CD1c-positive myeloid dendritic cell (primary cell): ENCODE results near the gene SOX4.
A peak's percentile ranks its signal among the peaks of the same experiment; 100 is the strongest.

ENCODE experiments used
- DNase-seq: peaks from one replicate; pipeline ENCODE4 v3.0.0-alpha.2; 2016; ENCODE audit errors: extremely low spot score

Gene SOX4

DNA sequence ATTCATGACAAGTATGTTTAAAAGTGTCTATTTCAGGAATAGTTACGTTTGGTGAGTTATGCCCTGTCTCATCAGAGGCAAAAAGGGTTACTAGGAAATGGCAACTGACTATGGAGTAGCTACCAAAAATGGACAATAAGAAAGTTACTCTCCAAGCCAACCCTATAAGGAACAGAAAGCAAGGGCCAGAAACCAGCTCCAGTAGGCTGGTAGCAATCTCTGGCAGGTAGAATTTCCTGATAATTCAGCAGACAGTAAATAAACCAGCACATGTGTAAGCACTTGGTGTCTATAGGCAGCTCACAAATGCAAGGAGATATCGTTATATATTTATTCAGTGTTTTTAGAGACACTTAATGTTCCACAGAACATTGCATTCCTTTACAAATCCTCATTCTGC, 20.3 kb downstream of the SOX4 start:
- no peak for DNase-seq

DNA sequence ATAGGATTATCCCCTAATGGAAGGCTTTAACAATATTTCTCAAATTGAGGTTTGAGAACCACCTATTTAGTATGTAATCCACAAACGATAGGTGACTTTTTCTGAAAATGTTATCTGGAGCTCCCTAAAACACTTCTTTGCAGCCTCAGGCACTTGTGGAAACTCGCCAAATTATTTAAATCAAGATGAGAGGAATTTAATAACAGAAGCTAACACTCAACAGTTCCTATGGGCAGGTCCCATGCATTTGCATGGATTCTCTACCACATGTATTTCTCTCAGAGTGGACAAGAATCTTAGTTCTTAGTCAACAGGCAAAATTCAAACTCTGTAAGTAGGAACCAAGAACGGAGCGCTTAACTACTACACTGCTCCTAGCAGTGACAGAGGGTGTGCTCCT, 20.7 kb downstream of the SOX4 start:
- DNase-seq: no peak

DNA sequence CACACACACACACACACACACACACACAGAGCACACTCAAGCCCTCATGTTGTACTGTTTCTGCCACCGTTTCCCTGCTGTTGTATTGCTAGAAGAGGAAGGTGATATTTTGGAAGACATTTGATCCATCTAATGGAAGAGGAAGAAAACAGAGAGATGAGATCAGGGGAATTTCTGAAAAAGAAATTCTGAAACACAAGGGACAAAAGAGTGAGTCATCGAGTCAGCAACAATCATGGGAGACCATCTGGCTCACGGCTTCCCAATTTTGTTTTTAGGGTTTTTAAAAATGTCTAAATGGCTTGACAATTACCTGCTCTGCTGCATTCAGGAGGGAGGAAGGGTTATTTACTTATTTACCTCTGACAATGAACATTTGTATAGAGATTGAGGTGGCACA, 22.0 kb downstream of the SOX4 start:
- no peak for DNase-seq

DNA sequence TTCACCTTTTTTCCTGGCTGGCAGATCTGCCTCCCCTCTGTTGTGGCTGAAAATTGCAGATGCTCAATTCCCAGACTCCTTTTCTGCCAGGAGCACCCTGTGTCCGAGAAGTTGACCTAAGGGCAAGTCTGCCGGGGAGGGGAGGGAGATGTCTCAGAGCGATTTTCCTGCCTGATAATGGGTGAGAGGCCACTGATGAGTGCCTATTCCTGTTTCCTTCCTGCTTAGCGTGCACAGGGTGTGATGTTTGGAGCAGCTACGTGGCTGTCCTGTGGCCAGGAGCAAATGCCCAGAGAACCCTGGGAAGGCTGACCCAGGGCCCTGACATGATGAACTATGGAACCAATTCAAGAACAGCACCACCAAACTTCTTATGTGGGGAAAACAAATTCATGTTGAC, 22.5 kb downstream of the SOX4 start:
- DNase-seq: no peak

DNA sequence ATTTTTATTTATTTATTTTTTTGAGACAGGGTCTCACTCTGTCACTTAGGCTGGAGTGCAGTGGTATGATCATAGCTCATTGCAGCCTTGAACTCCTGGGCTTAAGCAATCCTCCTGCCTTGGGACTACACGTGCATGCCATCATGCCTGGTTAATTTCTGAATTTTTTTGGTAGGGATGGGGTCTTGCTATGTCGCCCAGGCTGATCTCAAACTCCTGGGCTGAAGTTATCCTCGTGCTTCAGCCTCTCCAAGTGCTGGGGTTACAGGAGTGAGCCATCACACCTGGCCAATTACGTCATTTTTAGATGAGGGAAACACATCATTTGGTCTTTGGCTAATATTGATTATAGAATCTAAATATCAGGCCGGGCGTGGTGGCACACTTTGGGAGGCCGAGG, 32.1 kb downstream of the SOX4 start:
- no peak for DNase-seq

DNA sequence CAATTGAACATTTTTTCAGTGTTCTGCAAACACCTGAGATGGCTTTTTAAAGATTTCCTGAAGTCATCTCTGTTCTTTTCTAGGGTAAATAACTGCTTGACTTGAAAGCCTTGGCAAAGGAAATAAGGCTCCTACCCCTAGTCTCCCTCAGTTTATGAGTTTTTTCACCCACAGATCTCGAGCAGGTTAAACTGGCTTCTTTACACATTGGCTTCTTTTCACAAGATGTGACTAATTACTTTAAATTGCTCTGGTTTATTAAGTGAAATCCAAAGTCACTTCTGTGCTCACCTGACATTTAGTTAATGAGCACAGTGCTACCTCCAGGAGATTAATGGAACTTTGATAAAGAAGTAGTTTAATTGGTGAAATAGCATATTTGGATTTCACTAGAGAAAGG, 33.2 kb downstream of the SOX4 start:
- no peak for DNase-seq

DNA sequence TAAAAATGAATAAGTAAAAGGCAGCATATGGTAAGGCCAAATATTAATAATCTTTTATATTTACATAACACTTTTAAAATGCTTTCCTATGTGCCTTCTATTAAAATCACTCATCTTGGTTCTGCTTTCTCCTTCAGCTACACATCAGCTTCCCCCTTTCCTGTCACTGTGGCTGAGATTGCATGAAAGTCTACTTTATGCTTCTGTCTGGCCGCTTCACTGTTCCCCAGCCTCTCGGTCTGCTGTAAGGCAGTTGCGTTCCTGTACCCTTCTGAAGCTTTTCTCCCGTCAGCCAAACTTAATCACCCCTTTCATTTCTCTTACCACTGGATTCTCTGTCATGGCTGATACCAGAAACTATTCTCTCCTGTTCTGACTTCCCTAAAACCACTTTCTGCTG, 34.6 kb downstream of the SOX4 start:
- DNase-seq: peak; percentile 12

DNA sequence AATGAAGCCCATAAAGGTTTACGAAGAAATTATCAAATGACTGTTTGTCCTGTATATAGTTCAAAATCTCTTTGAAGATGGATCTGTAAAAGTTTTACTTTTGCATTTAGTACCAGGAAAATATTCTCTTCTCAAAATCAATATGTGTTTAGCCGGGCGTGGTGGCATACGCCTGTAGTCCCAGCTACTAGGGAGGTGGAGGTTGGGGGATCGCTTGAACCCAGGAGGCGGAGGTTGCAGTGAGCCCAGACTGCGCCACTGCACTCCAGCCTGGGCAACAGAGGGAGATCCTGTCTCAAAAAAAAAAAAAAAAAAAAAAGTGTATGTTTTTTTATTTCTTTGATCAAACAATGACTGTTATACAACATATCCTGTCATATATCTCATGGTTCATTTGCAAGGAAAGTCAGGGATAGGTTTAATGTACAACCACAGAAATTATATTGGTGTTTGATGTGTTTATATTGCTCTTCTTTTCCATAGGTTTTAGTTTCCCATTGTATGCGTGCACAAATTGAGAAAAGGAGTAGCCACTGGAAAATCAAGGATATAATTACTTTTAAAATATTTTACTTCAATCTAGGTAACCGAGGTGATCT, 40.1 kb downstream of the SOX4 start:
- no peak for DNase-seq

DNA sequence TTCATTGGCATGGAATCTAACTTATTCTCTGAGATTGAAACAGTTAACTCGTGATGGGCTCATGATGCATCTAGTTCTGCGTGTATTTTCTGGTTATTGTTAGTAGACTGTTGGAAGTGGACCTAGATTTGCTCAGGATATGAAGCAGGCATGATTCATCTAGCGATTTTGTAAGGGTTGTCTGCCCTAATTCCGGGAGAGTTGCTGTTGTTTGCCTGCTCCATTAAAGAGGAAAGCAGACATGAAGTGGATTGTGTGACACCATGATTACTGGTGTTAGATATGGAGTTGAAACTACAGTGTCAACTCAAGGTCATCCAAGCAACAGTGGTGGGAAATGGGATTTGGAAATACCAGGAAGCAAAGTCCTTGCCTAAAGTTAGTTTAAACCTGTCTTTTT, 41.0 kb downstream of the SOX4 start:
- no peak for DNase-seq

DNA sequence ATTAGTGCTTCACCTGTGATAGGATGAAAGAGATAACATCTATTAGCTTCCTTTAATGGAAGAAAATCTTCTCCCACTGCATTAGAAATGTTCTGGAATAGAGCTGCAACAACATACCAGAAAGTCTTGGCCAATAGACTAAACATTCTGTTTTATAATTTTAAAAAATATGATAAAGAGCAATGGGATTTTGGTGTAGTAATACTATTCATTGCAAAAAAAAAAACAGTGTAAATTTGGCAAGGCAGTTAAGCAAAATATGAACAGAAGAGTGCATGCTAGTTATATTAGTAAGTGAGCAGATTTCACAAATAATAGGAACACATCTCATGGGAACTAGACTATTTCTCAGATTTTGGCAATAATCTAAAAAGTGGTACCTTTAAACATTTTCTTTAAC, 43.3 kb downstream of the SOX4 start:
- DNase-seq: no peak

DNA sequence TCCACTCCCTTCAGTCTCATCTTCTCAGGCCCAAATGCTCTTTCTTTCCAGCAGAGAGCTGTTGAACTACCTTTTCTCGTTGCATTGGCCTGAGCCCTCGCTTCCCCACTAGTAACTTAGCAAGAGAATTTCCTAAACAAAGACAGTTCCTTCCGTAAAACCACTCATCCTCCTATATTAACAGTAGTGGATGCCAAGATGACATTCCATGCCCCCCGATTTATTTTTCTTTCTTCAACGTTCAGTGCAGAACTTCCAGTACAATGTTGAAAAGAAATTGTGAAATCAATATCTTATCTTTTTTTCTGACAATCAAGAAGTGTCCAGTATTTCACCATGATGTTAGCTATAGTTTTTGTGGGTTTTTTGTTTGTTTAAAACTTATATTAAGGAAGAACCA, 45.8 kb downstream of the SOX4 start:
- DNase-seq: no peak
